ENCODE results near the gene ZNF280B.
A peak's percentile ranks its signal among the peaks of the same experiment; 100 is the strongest.

Gene ZNF280B

GRCh38 chr22:22508274-22509176, at the start of gene ZNF280B:
ZNF280B (minus strand) TSS chr22:22508742; CDS start chr22:22489398, 19,344 bp downstream.
- Histone ChIP-seq H3K9me3 (ENCODE audit: control insufficient read depth in 2 of 2, low read length in 2 of 2) (no peaks in the 10 kb centered on the region), H3K9ac (ENCODE audit: low read depth in 1 of 2, low read length in 2 of 2) (peak within 1 kb of the TSS in 1 of 2 donors; percentile 53), H3K4me3 (ENCODE audit: low read length in 2 of 2) (peak within 1 kb of the TSS; percentile 68 to 75), H3K36me3 (ENCODE audit: control insufficient read depth in 2 of 2, insufficient read depth in 2 of 2, low read length in 2 of 2) (no peaks in the 10 kb centered on the region), H3K27ac (ENCODE audit: low read depth in 2 of 2, low read length in 2 of 2) (no peak within 1 kb of the TSS), H3K4me1 (ENCODE audit: control insufficient read depth in 2 of 2, insufficient read depth in 2 of 2, low read length in 2 of 2) (peaks cover 3 to 5% of the 10 kb centered on the region in 2 donors), H3K27me3 (ENCODE audit: control insufficient read depth in 2 of 2, insufficient read depth in 2 of 2, low read length in 2 of 2) (peaks cover 0 to 3% of the 10 kb centered on the region in 2 donors)

- no peaks in the 10 kb centered on the region for H3K36me3 ChIP-seq (ENCODE audit: control insufficient read depth in 2 of 2, insufficient read depth in 2 of 2, low read length in 2 of 2)
- H3K27ac ChIP-seq (ENCODE audit: low read depth in 2 of 2, low read length in 2 of 2) = no peak overlapping the region
- H3K27me3 ChIP-seq (ENCODE audit: control insufficient read depth in 2 of 2, insufficient read depth in 2 of 2, low read length in 2 of 2) = no peaks in the 10 kb centered on the region
- no peaks in the 10 kb centered on the region for H3K9me3 ChIP-seq (ENCODE audit: control insufficient read depth in 2 of 2, low read length in 2 of 2)
- no peak overlapping the region for H3K9ac ChIP-seq (ENCODE audit: low read depth in 1 of 2, low read length in 2 of 2)
- no peaks in the 10 kb centered on the region for H3K4me1 ChIP-seq (ENCODE audit: control insufficient read depth in 2 of 2, insufficient read depth in 2 of 2, low read length in 2 of 2)
- no peak overlapping the region for H3K4me3 ChIP-seq (ENCODE audit: low read length in 2 of 2)
Observed at GRCh38 chr22:22556995-22557925, 48.7 kb upstream of the ZNF280B start.

- H3K4me1 ChIP-seq (ENCODE audit: control insufficient read depth in 2 of 2, insufficient read depth in 2 of 2, low read length in 2 of 2) = no peaks in the 10 kb centered on the region
- no peaks in the 10 kb centered on the region for H3K36me3 ChIP-seq (ENCODE audit: control insufficient read depth in 2 of 2, insufficient read depth in 2 of 2, low read length in 2 of 2)
- H3K27me3 ChIP-seq (ENCODE audit: control insufficient read depth in 2 of 2, insufficient read depth in 2 of 2, low read length in 2 of 2) = no peaks in the 10 kb centered on the region
- H3K9ac ChIP-seq (ENCODE audit: low read depth in 1 of 2, low read length in 2 of 2) = no peak overlapping the region
- H3K27ac ChIP-seq (ENCODE audit: low read depth in 2 of 2, low read length in 2 of 2) = no peak overlapping the region
- no peak overlapping the region for H3K4me3 ChIP-seq (ENCODE audit: low read length in 2 of 2)
- no peaks in the 10 kb centered on the region for H3K9me3 ChIP-seq (ENCODE audit: control insufficient read depth in 2 of 2, low read length in 2 of 2)
Observed at GRCh38 chr22:22556578-22556977, 48.0 kb upstream of the ZNF280B start.

GRCh38 chr22:22555596-22555995, 47.1 kb upstream of the ZNF280B start:
- no peak overlapping the region for H3K27ac ChIP-seq (ENCODE audit: low read depth in 2 of 2, low read length in 2 of 2)
- no peaks in the 10 kb centered on the region for H3K36me3 ChIP-seq (ENCODE audit: control insufficient read depth in 2 of 2, insufficient read depth in 2 of 2, low read length in 2 of 2)
- H3K4me3 ChIP-seq (ENCODE audit: low read length in 2 of 2) = no peak overlapping the region

GRCh38 chr22:22554587-22555284, 46.2 kb upstream of the ZNF280B start:
- no peak overlapping the region for H3K27ac ChIP-seq (ENCODE audit: low read depth in 2 of 2, low read length in 2 of 2)

More at GRCh38 chr22:22555596-22555995, 47.1 kb upstream of the ZNF280B start:
- Histone ChIP-seq H3K9ac (ENCODE audit: low read depth in 1 of 2, low read length in 2 of 2) (no peak overlapping the region), H3K9me3 (ENCODE audit: control insufficient read depth in 2 of 2, low read length in 2 of 2) (no peaks in the 10 kb centered on the region), H3K27me3 (ENCODE audit: control insufficient read depth in 2 of 2, insufficient read depth in 2 of 2, low read length in 2 of 2) (no peaks in the 10 kb centered on the region), H3K4me1 (ENCODE audit: control insufficient read depth in 2 of 2, insufficient read depth in 2 of 2, low read length in 2 of 2) (no peaks in the 10 kb centered on the region)

GRCh38 chr22:22553735-22554586, 45.4 kb upstream of the ZNF280B start:
- Histone ChIP-seq H3K4me1 (ENCODE audit: control insufficient read depth in 2 of 2, insufficient read depth in 2 of 2, low read length in 2 of 2) (no peaks in the 10 kb centered on the region), H3K27ac (ENCODE audit: low read depth in 2 of 2, low read length in 2 of 2) (no peak overlapping the region), H3K9me3 (ENCODE audit: control insufficient read depth in 2 of 2, low read length in 2 of 2) (no peaks in the 10 kb centered on the region)

More at GRCh38 chr22:22554587-22555284, 46.2 kb upstream of the ZNF280B start:
- Histone ChIP-seq H3K36me3 (ENCODE audit: control insufficient read depth in 2 of 2, insufficient read depth in 2 of 2, low read length in 2 of 2) (no peaks in the 10 kb centered on the region), H3K4me1 (ENCODE audit: control insufficient read depth in 2 of 2, insufficient read depth in 2 of 2, low read length in 2 of 2) (no peaks in the 10 kb centered on the region), H3K9me3 (ENCODE audit: control insufficient read depth in 2 of 2, low read length in 2 of 2) (no peaks in the 10 kb centered on the region), H3K27me3 (ENCODE audit: control insufficient read depth in 2 of 2, insufficient read depth in 2 of 2, low read length in 2 of 2) (no peaks in the 10 kb centered on the region), H3K9ac (ENCODE audit: low read depth in 1 of 2, low read length in 2 of 2) (no peak overlapping the region), H3K4me3 (ENCODE audit: low read length in 2 of 2) (no peak overlapping the region)

GRCh38 chr22:22553141-22553540, 44.6 kb upstream of the ZNF280B start:
- Histone ChIP-seq H3K4me3 (ENCODE audit: low read length in 2 of 2) (no peak overlapping the region), H3K36me3 (ENCODE audit: control insufficient read depth in 2 of 2, insufficient read depth in 2 of 2, low read length in 2 of 2) (no peaks in the 10 kb centered on the region), H3K27ac (ENCODE audit: low read depth in 2 of 2, low read length in 2 of 2) (no peak overlapping the region), H3K27me3 (ENCODE audit: control insufficient read depth in 2 of 2, insufficient read depth in 2 of 2, low read length in 2 of 2) (no peaks in the 10 kb centered on the region), H3K9ac (ENCODE audit: low read depth in 1 of 2, low read length in 2 of 2) (no peak overlapping the region), H3K9me3 (ENCODE audit: control insufficient read depth in 2 of 2, low read length in 2 of 2) (no peaks in the 10 kb centered on the region), H3K4me1 (ENCODE audit: control insufficient read depth in 2 of 2, insufficient read depth in 2 of 2, low read length in 2 of 2) (no peaks in the 10 kb centered on the region)

More at GRCh38 chr22:22553735-22554586, 45.4 kb upstream of the ZNF280B start:
- H3K9ac ChIP-seq (ENCODE audit: low read depth in 1 of 2, low read length in 2 of 2) = no peak overlapping the region
- no peaks in the 10 kb centered on the region for H3K36me3 ChIP-seq (ENCODE audit: control insufficient read depth in 2 of 2, insufficient read depth in 2 of 2, low read length in 2 of 2)
- H3K4me3 ChIP-seq (ENCODE audit: low read length in 2 of 2) = no peak overlapping the region
- H3K27me3 ChIP-seq (ENCODE audit: control insufficient read depth in 2 of 2, insufficient read depth in 2 of 2, low read length in 2 of 2) = no peaks in the 10 kb centered on the region

- Histone ChIP-seq H3K36me3 (ENCODE audit: control insufficient read depth in 2 of 2, insufficient read depth in 2 of 2, low read length in 2 of 2) (no peaks in the 10 kb centered on the region), H3K27ac (ENCODE audit: low read depth in 2 of 2, low read length in 2 of 2) (no peak overlapping the region), H3K4me1 (ENCODE audit: control insufficient read depth in 2 of 2, insufficient read depth in 2 of 2, low read length in 2 of 2) (no peaks in the 10 kb centered on the region), H3K27me3 (ENCODE audit: control insufficient read depth in 2 of 2, insufficient read depth in 2 of 2, low read length in 2 of 2) (no peaks in the 10 kb centered on the region), H3K9ac (ENCODE audit: low read depth in 1 of 2, low read length in 2 of 2) (no peak overlapping the region), H3K9me3 (ENCODE audit: control insufficient read depth in 2 of 2, low read length in 2 of 2) (no peaks in the 10 kb centered on the region), H3K4me3 (ENCODE audit: low read length in 2 of 2) (no peak overlapping the region)
Observed at GRCh38 chr22:22552630-22553029, 44.1 kb upstream of the ZNF280B start.

GRCh38 chr22:22550789-22551434, 42.4 kb upstream of the ZNF280B start:
- Histone ChIP-seq H3K4me1 (ENCODE audit: control insufficient read depth in 2 of 2, insufficient read depth in 2 of 2, low read length in 2 of 2) (no peaks in the 10 kb centered on the region), H3K27me3 (ENCODE audit: control insufficient read depth in 2 of 2, insufficient read depth in 2 of 2, low read length in 2 of 2) (no peaks in the 10 kb centered on the region), H3K27ac (ENCODE audit: low read depth in 2 of 2, low read length in 2 of 2) (no peak overlapping the region), H3K4me3 (ENCODE audit: low read length in 2 of 2) (no peak overlapping the region), H3K9me3 (ENCODE audit: control insufficient read depth in 2 of 2, low read length in 2 of 2) (no peaks in the 10 kb centered on the region), H3K9ac (ENCODE audit: low read depth in 1 of 2, low read length in 2 of 2) (no peak overlapping the region), H3K36me3 (ENCODE audit: control insufficient read depth in 2 of 2, insufficient read depth in 2 of 2, low read length in 2 of 2) (no peaks in the 10 kb centered on the region)
